PC-3 (cell line): ENCODE results near the gene EVA1A. TPM values are rescaled to one million over a fixed set of nuclear protein-coding genes. Genes with fewer than 3 reads are reported as not detected.

Experiments
- ATAC-seq: fragments of 200-7000 bp; cut with Tn5 transposase; 2 replicates; pipeline ENCODE4 v1.9.1; 2020; ENCODE audit warnings: mild to moderate bottlenecking, moderate library complexity
- BruUV-seq: library from RNA; stranded (reverse); fragments of 400-500 nt; replicated peaks from 2 replicates; lab custom pipeline; 2021; lab: Mats Ljungman, UMichigan
- CTCF ChIA-PET: fragments of 300-600 bp; sonication (Branson Sonifier 250); formaldehyde crosslinking; loops from one replicate; lab custom pipeline; 2022; ENCODE audit warnings: antibody characterized with exemption; lab: Charles Lee
- POLR2A ChIA-PET: fragments of 300-600 bp; sonication (Branson Sonifier 250); formaldehyde crosslinking; loops from one replicate; lab custom pipeline; 2022; ENCODE audit warnings: antibody characterized with exemption; ENCODE audit not compliant: unreplicated experiment; lab: Charles Lee
- DNase-seq: peaks from one replicate; pipeline ENCODE4 v3.0.0-alpha.2; 2015
- H2AFZ ChIP-seq: fragments of 300-600 bp; sonication (generic); 2 replicates; pipeline ENCODE4 v1.6.0; 2016; ENCODE audit warnings: antibody characterized with exemption, low read length
- H3F3A ChIP-seq: fragments of 300-600 bp; sonication (generic); one replicate; pipeline ENCODE4 v1.6.0; 2017; ENCODE audit warnings: antibody characterized with exemption, low read length, control low read depth, mild to moderate bottlenecking; ENCODE audit not compliant: unreplicated experiment
- H3K27ac ChIP-seq: fragments of 300-600 bp; sonication (generic); 2 replicates; pipeline ENCODE4 v1.5.1; 2016; ENCODE audit warnings: mild to moderate bottlenecking, low read length
- H3K27me3 ChIP-seq: fragments of 300-600 bp; sonication (generic); 2 replicates; pipeline ENCODE4 v1.6.1; 2016; ENCODE audit warnings: low read length, mixed read lengths
- H3K36me3 ChIP-seq: fragments of 300-600 bp; sonication (generic); 2 replicates; pipeline ENCODE4 v1.6.1; 2016; ENCODE audit warnings: low read depth, mixed run types, low read length, mixed read lengths
- H3K4me1 ChIP-seq: fragments of 300-600 bp; sonication (generic); 2 replicates; pipeline ENCODE4 v1.5.1; 2016; ENCODE audit warnings: low read length; ENCODE audit not compliant: insufficient read depth
- H3K4me2 ChIP-seq: fragments of 300-600 bp; sonication (generic); 2 replicates; pipeline ENCODE4 v1.6.0; 2016; ENCODE audit warnings: low read length
- H3K4me3 ChIP-seq: fragments of 300-600 bp; sonication (generic); 2 replicates; pipeline ENCODE4 v1.5.1; 2016; ENCODE audit warnings: mild to moderate bottlenecking, low read length, mixed read lengths
- H3K79me2 ChIP-seq: fragments of 300-600 bp; sonication (generic); 2 replicates; pipeline ENCODE4 v1.6.1; 2017; ENCODE audit warnings: low read length, mixed read lengths
- H3K9ac ChIP-seq: fragments of 300-600 bp; sonication (generic); 2 replicates; pipeline ENCODE4 v1.6.0; 2016; ENCODE audit warnings: mild to moderate bottlenecking, low read length
- H3K9me2 ChIP-seq: fragments of 300-600 bp; sonication (generic); replicated peaks from 2 replicates; pipeline ENCODE4 v1.6.1; 2016; ENCODE audit warnings: mixed run types, low read length, mixed read lengths
- H3K9me3 ChIP-seq: fragments of 300-600 bp; sonication (generic); 2 replicates; pipeline ENCODE4 v1.6.1; 2016; ENCODE audit warnings: low read length, mixed read lengths
- H4K20me1 ChIP-seq: fragments of 300-600 bp; sonication (generic); 2 replicates; pipeline ENCODE4 v1.6.1; 2016; ENCODE audit warnings: low read length, mixed read lengths
- CTCF ChIP-seq: fragments of 300-600 bp; sonication (generic); conservative IDR thresholded peaks from 2 replicates; pipeline ENCODE4 v1.5.1; 2017; ENCODE audit warnings: antibody characterized with exemption, low read depth, mild to moderate bottlenecking, low read length
- EZH2 ChIP-seq: fragments of 300-600 bp; sonication (generic); IDR thresholded peaks from one replicate; pipeline ENCODE4 v1.6.1; 2017; ENCODE audit warnings: antibody characterized with exemption, mild to moderate bottlenecking, low read length; ENCODE audit not compliant: unreplicated experiment
- EZH2phosphoT487 ChIP-seq: fragments of 300-600 bp; sonication (generic); IDR thresholded peaks from 2 replicates; pipeline ENCODE4 v1.6.1; 2018; ENCODE audit warnings: mild to moderate bottlenecking, antibody characterized with exemption, low read length, borderline replicate concordance
- intact Hi-C: fragments of 100-400 bp; cut with micrococcal nuclease; formaldehyde crosslinking; loops from 2 replicates; pipeline ENCODE4 v1.9.0; 2023
- total RNA-seq: library from RNA; depleted of rRNA; stranded (reverse); fragments of >200 nt; gene quantifications from 2 replicates; pipeline ENCODE4 v1.2.3, GENCODE V29; 2014

Gene EVA1A
- total RNA-seq, 1 experiment from 2014 or later, result 48.9 TPM

- no peaks in the 10 kb centered on the region for H3K79me2 ChIP-seq
- peaks cover 12% of the 10 kb centered on the region for H3F3A ChIP-seq
- no TSS peak for BruUV-seq
- ChIA-PET POLR2A (interaction anchor here (0.6 to 1.4 kb wide), 3 partner anchors 14 to 49 kb away, joined by 3 to 6 read pairs (median 3); partner anchors contain the start of gene EVA1A), CTCF (interaction anchor here (1.0 to 2.1 kb wide), 8 partner anchors 10 to 140 kb away, joined by 3 to 23 read pairs (median 12); partner anchors contain the start of gene EVA1A)
- H2AFZ ChIP-seq, result peak overlapping the region; percentile 46
- peak overlapping the region; percentile 38; the same call in 1 of the 2 replicates for H3K4me3 ChIP-seq
- peak overlapping the region; percentile 84 for H3K4me2 ChIP-seq
- no peaks in the 10 kb centered on the region for H3K27me3 ChIP-seq
- TF ChIP-seq EZH2, result no peak
- peak; percentile 61 for TF ChIP-seq CTCF
- peak; percentile 98 for DNase-seq
- H4K20me1 ChIP-seq, result no peaks in the 10 kb centered on the region
- H3K27ac ChIP-seq, result peak overlapping the region; percentile 93
- H3K9ac ChIP-seq, result peak overlapping the region; percentile 47
- intact Hi-C loops, result loop anchor here (1.0 to 5.0 kb wide), 5 partner anchors 18 to 124 kb away; no protein-coding TSS in a partner anchor
- H3K9me3 ChIP-seq, result no peaks in the 10 kb centered on the region
- ATAC-seq, result peak; percentile 66
- peaks cover 75% of the 10 kb centered on the region for H3K4me1 ChIP-seq
- H3K9me2 ChIP-seq, result no peaks in the 10 kb centered on the region
- no peaks in the 10 kb centered on the region for H3K36me3 ChIP-seq
Measured at GRCh38 chr2:75605770-75606529, 45.2 kb upstream of the EVA1A start.

GRCh38 chr2:75604484-75604883 is 43.7 kb upstream of the EVA1A start:
- peaks cover 87% of the 10 kb centered on the region for H3K4me1 ChIP-seq

More at GRCh38 chr2:75604484-75604883, 43.7 kb upstream of the EVA1A start:
- DNase-seq (peak; percentile 44), ATAC-seq (no peak)
- BruUV-seq, result no TSS peak
- ChIA-PET POLR2A (no interaction called here), CTCF (no interaction called here)
- TF ChIP-seq EZH2, result no peak
- TF ChIP-seq CTCF, result no peak
- no peak for TF ChIP-seq EZH2phosphoT487
- H3K79me2 ChIP-seq, result no peaks in the 10 kb centered on the region
- no peaks in the 10 kb centered on the region for H4K20me1 ChIP-seq
- H3K27ac ChIP-seq, result peak overlapping the region; percentile 93
- no peak overlapping the region for H3K4me3 ChIP-seq
- H3K9ac ChIP-seq, result no peak overlapping the region
- no peaks in the 10 kb centered on the region for H3K27me3 ChIP-seq
- H3K4me2 ChIP-seq, result peak overlapping the region; percentile 84
- no peaks in the 10 kb centered on the region for H3K36me3 ChIP-seq
- H2AFZ ChIP-seq, result no peak overlapping the region
- intact Hi-C loops, result no loop called here
- no peaks in the 10 kb centered on the region for H3K9me2 ChIP-seq
- H3K9me3 ChIP-seq, result no peaks in the 10 kb centered on the region
- peaks cover 12% of the 10 kb centered on the region for H3F3A ChIP-seq
